ENCODE results near the gene MRGPRX3.

GRCh38 chr11:18105802-18106574 lies 26.4 kb upstream of the MRGPRX3 start, which contains the start of gene SAAL1:
- TF ChIP-seq CTCF (conservative IDR thresholded peaks at IDR 0.05 in 1 of 2, IDR thresholded peaks at IDR 0.05 in 1 of 2; ENCODE audit: low read depth in 1 of 2, low read length in 2 of 2) (peak; percentile 52 to 65), EZH2 (IDR thresholded peaks at IDR 0.05; ENCODE audit: low read length, missing control alignments) (no peak)

Data from fibroblast of lung (primary cell).